ENCODE measurements around the gene MYG1.
"Not testable (repeated sequence)": the region's sequence is repeated elsewhere in the genome, so short reads cannot be mapped to it uniquely, and the experiment has no call there.

The MYG1 gene

DNA sequence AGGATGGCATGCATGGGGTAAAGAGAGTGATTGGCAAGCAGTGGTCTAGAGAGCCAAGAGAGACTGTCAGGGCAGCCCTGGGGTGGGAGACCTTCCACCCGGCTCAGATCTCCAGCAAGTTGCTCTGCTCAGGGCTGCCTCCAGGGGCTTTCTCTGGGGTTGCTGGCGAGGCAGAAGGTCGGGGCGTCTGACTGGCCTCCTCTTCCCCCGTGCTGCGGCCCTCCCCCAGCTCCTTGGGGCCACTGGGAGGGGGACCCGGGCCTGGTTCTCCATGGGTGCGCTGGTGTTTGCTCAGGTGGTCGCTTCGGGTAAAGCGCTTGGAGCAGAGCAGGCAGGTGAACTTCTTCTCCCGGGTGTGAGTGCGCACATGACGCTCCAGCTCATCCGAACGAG lies 28.5 kb downstream of the MYG1 start:
- no peak for TF ChIP-seq ZNF274 (IDR thresholded peaks at IDR 0.05; ENCODE audit: low read depth, low read length)
- H3K4me3 ChIP-seq (ENCODE audit: low read length): no peak overlapping the region

- H3K4me3 ChIP-seq (ENCODE audit: low read length): no peak overlapping the region
- TF ChIP-seq ZNF274 (IDR thresholded peaks at IDR 0.05; ENCODE audit: low read depth, low read length): no peak
Observed at GRCh38 chr12:53330671-53331070, 31.2 kb downstream of the MYG1 start.

DNA sequence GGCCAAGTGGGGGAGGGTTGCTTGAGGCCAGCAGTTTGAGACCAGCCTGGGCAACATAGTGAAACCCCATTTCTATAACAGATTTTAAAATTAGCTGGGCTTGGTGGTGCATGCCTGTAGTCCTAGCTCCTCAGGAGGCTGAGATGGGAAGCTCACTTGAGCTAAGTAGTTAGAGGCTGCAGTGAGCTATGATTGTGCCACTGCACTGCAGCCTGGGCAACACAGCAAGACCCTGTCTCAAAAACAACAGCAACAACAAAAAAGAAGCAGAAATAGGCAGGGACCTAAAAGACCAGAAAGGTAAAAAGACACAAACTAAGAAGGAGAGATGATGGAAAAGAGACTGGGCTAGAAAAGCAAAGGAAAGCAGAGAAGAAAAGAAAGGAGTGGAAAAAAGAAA lies 32.8 kb downstream of the MYG1 start:
- H3K4me3 ChIP-seq (ENCODE audit: low read length): not testable (repeated sequence)

- no peak for TF ChIP-seq ZNF274 (IDR thresholded peaks at IDR 0.05; ENCODE audit: low read depth, low read length)
- no peak overlapping the region for H3K4me3 ChIP-seq (ENCODE audit: low read length)
Observed at GRCh38 chr12:53332744-53333143, 33.2 kb downstream of the MYG1 start.

DNA sequence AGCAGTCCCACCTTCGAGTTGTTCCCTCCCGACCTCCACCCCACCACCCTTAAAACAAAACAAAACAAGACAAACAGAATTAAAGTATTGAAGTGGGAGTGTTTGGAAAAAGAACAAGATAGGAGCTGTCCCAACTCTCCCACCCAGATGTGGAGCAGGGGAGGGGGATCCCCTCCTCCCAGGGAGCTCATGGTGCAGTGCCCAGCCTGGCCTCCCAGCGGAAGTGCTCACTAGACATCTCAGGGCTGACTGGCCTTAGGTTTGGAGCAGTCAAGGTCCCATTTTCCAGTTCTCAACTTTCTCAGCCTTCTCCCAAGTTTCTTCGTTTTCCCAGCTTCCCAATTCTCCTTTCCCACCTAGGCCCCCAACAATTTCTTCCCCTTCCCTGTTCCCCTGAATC lies 33.8 kb downstream of the MYG1 start:
- no peak for TF ChIP-seq ZNF274 (IDR thresholded peaks at IDR 0.05; ENCODE audit: low read depth, low read length)
- no peak overlapping the region for H3K4me3 ChIP-seq (ENCODE audit: low read length)

DNA sequence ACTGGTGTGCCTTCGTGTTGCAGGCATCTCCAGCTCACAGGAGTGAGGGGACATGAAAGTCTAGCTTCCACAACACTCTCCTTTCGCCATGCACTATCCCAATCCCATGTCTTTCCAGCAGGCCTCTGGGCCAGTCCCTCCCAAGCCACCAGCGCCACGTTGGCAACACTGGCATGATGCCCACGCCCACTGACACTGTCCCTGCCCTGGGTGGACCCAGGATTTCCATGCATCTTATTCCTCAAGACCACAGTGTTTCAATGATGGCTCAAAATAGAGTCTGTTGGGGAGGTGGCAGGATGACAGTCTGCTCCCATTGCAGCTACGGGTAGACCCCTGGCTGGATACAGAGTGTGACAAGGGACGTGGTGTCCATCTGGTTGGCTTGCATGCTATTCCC lies 34.4 kb downstream of the MYG1 start:
- no peak for TF ChIP-seq ZNF274 (IDR thresholded peaks at IDR 0.05; ENCODE audit: low read depth, low read length)
- H3K4me3 ChIP-seq (ENCODE audit: low read length): no peak overlapping the region

DNA sequence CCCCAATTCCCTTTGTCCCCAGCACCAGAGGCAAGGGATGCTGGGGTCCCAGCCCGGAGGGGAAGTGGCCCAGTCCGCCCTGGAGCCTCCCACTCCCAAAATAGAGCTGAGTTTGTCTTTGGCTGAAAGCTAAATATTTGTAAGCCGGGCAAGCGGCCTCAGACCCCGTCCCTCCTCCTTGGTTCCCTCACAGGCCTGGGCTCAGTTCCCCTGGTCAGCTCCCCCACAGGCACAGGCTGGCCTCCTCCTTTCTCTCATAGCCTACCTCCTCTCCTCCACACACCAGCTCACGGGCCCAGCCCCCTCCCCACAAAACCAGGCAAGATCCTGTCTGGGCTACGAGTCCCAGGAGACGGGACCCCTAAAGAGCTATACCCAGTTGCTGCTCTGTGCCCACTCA lies 35.3 kb downstream of the MYG1 start:
- TF ChIP-seq ZNF274 (IDR thresholded peaks at IDR 0.05; ENCODE audit: low read depth, low read length): no peak
- H3K4me3 ChIP-seq (ENCODE audit: low read length): no peak overlapping the region

DNA sequence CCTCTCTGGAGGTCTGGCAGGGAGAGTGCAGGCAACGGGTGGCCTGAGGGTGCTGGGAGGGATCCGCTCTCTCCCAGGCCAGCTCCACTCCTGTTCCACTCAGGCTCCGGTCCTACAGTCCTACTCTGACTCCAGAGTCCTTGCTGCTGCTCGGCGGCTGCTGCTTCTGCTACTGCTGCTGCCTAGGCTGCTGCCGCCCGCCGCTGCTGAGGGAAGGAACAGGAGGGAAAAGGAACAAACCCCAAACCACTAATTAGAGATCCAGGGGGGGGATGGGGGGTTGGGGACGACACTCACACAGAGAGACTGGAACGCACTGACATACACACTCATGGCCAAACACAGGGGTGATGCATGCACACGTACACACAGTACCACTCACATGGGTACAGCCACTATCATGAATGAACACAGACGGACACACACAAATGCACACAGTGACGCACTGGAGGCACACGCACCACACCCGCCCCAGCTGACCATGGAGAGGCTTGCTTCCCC lies 36.7 kb downstream of the MYG1 start, which contains the start of gene SP7:
SP7 (minus strand) TSS at position 174 of the 501 bp plus-strand sequence. CDS start 708 bp downstream, outside the sequence.
- H3K4me3 ChIP-seq (ENCODE audit: low read length): no peak within 1 kb of the TSS
- no peak for TF ChIP-seq ZNF274 (IDR thresholded peaks at IDR 0.05; ENCODE audit: low read depth, low read length)

DNA sequence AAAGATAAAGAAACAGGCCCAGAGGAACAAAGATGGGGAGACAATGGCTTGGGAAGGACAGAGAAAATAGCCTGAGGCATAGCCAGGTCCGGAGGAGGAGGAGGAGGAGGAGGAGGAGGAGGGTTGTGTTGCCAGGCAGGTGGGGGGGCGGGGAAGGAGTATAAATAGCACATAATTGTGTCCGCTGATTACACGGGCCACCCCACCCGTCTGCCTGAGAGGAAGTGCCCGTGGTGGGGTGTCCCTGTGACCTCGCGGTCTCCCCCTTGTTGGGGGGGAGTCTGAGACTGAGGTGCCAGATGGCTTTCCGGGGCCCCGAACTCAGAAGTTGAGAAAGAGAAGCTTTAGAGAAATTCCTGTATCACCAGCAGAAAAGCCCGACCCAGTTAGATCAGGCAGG lies 38.5 kb downstream of the MYG1 start:
- no peak for TF ChIP-seq ZNF274 (IDR thresholded peaks at IDR 0.05; ENCODE audit: low read depth, low read length)
- H3K4me3 ChIP-seq (ENCODE audit: low read length): no peak overlapping the region

DNA sequence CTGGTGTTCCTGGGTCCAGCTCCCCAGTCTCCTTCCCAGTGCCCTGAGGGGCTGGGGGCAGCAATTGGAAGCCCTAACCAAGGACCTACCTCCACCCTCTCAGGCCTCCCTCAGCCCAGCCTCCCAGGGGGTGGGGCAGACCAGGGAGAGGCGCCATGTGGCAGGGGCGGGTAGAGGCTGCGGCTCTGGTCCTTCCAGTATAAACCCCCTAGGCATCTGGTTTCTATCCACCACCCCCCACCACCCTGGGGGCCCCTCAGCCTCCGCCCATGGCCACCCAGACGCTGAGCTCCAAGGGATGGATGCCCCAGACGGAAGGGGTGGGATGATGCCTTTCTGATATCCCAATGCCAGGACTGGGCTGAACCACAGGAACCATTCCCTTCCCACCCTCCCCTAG lies 39.4 kb downstream of the MYG1 start:
- TF ChIP-seq ZNF274 (IDR thresholded peaks at IDR 0.05; ENCODE audit: low read depth, low read length): no peak
- H3K4me3 ChIP-seq (ENCODE audit: low read length): no peak overlapping the region

GRCh38 chr12:53340398-53340797 lies 40.9 kb downstream of the MYG1 start:
- H3K4me3 ChIP-seq (ENCODE audit: low read length): no peak overlapping the region
- no peak for TF ChIP-seq ZNF274 (IDR thresholded peaks at IDR 0.05; ENCODE audit: low read depth, low read length)

GRCh38 chr12:53343449-53343848 lies 44.0 kb downstream of the MYG1 start:
- no peak overlapping the region for H3K4me3 ChIP-seq (ENCODE audit: low read length)
- TF ChIP-seq ZNF274 (IDR thresholded peaks at IDR 0.05; ENCODE audit: low read depth, low read length): no peak

- no peak for TF ChIP-seq ZNF274 (IDR thresholded peaks at IDR 0.05; ENCODE audit: low read depth, low read length)
- no peak overlapping the region for H3K4me3 ChIP-seq (ENCODE audit: low read length)
Observed at GRCh38 chr12:53343969-53344368, 44.5 kb downstream of the MYG1 start.

DNA sequence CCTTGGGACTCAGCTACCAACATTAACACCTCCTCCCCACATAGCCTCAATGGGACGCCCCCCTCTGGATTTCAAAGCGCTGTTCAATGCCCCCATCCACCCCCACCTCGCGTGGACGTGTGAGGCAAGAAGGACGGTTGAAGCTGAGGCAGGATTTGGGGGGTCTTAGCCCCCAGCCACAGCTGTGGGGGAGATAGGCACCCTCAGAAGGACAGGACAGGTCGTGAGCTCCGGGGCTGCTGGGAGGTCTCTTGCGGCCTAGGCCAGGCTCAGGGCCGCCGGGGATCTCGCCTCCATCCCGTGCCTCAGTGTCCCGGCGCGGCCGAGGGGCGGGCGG lies 45.0 kb downstream of the MYG1 start:
- peak overlapping the region; percentile 22; the same call in 1 of the 2 replicates for H3K4me3 ChIP-seq (ENCODE audit: low read length)
- TF ChIP-seq ZNF274 (IDR thresholded peaks at IDR 0.05; ENCODE audit: low read depth, low read length): no peak

DNA sequence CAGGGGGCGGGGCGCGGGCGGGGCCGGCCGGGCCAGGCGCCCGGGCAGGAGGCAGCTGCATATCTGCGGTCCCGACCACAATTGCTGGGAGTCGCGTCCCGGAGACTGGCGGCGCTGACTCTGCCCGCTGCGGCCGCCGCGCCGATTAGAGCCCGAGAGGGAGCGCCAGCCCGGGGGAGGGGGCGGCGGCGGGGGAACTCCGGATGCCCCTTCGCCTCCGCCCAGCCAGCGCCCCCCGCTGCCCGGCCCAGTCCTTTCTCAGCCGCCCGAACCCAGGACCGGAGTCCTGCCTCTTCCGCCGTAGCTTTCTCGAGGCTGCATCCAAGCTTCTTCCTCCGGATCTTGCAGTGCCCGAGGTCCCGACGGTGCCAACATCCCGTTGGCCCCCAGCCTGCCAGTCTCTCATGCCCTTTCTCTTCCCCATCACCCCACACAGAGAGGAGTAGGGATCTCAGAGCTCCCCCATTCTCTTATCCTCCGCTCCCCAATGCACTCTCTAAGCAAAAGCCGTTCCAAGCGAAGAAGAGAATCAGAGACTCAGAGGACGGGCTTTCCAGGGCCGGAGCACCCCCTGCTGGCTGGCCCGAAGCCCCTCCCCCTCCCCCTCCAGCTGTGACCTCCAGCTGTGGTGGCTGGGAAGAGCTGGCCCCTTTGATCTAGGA lies 45.5 kb downstream of the MYG1 start:
- no peak for TF ChIP-seq ZNF274 (IDR thresholded peaks at IDR 0.05; ENCODE audit: low read depth, low read length)
- H3K4me3 ChIP-seq (ENCODE audit: low read length): peak overlapping the region; percentile 40; the same call in 1 of the 2 replicates

Data from GM08714 (cell line).